ENCODE measurements around the gene SIRT7. TPM values are rescaled to one million over a fixed set of nuclear protein-coding genes. Genes with fewer than 3 reads are reported as not detected.

SIRT7 gene
- total RNA-seq, 4 donors from 2014 or later, result 32.0 to 44.6 (median 38.0) TPM

- H3K4me3 ChIP-seq (ENCODE audit: low read depth, poor library complexity, severe bottlenecking), result no peak overlapping the region
- no peak for DNase-seq (ENCODE audit: low spot score in 2 of 2)
- intact Hi-C loops (cut with DNase I; ENCODE audit: low total_unique reads), result no loop called here
- WGBS, 2 donors, result 52% methylated on average over 13 of the region's 13 CpGs
- TF ChIP-seq CTCF (IDR thresholded peaks at IDR 0.05) (no peak), POLR2A (IDR thresholded peaks at IDR 0.05) (no peak)
Observed at GRCh38 chr17:81951785-81952684, 34.1 kb upstream of the SIRT7 start.

- TF ChIP-seq POLR2A (IDR thresholded peaks at IDR 0.05), result no peak
- H3K4me3 ChIP-seq (ENCODE audit: low read depth, poor library complexity, severe bottlenecking), result no peak overlapping the region
- intact Hi-C loops (cut with DNase I; ENCODE audit: low total_unique reads), result no loop called here
- WGBS, 2 donors, result 87% methylated on average over 14 to 15 of the region's 15 CpGs
- no peak for DNase-seq (ENCODE audit: low spot score in 2 of 2)
Observed at GRCh38 chr17:81950501-81950900, 32.5 kb upstream of the SIRT7 start.

- no peak overlapping the region for H3K4me3 ChIP-seq (ENCODE audit: low read depth, poor library complexity, severe bottlenecking)
- 85 to 88% methylated on average over 17 of the region's 17 CpGs for WGBS, 2 donors
- no peak for DNase-seq (ENCODE audit: low spot score in 2 of 2)
- no peak for TF ChIP-seq CTCF (IDR thresholded peaks at IDR 0.05)
- no peak for TF ChIP-seq POLR2A (IDR thresholded peaks at IDR 0.05)
- intact Hi-C loops (cut with DNase I; ENCODE audit: low total_unique reads), result no loop called here
Observed at GRCh38 chr17:81948635-81949378, 30.8 kb upstream of the SIRT7 start.

- whole genome bisulfite sequencing, 2 donors, result 77 to 82% methylated on average over 13 of the region's 13 CpGs
- intact Hi-C loops (cut with DNase I; ENCODE audit: low total_unique reads), result no loop called here
- no peak for DNase-seq (ENCODE audit: low spot score in 2 of 2)
- H3K4me3 ChIP-seq (ENCODE audit: low read depth, poor library complexity, severe bottlenecking), result no peak within 1 kb of the TSS
- TF ChIP-seq CTCF (IDR thresholded peaks at IDR 0.05) (no peak), POLR2A (IDR thresholded peaks at IDR 0.05) (no peak)
Observed at GRCh38 chr17:81947189-81947588, 29.2 kb upstream of the SIRT7 start, which contains the start of gene MYADML2. TSS of gene MYADML2 (minus strand) at chr17:81947233. CDS start at chr17:81941741, 5,492 bp downstream.

GRCh38 chr17:81944858-81945257 is 26.9 kb upstream of the SIRT7 start:
- intact Hi-C loops (cut with DNase I; ENCODE audit: low total_unique reads), result no loop called here
- TF ChIP-seq CTCF (IDR thresholded peaks at IDR 0.05) (no peak), POLR2A (IDR thresholded peaks at IDR 0.05) (no peak)
- DNase-seq (ENCODE audit: low spot score in 2 of 2), result no peak
- no peak overlapping the region for H3K4me3 ChIP-seq (ENCODE audit: low read depth, poor library complexity, severe bottlenecking)
- WGBS, 2 donors, result 85 to 87% methylated on average over 9 of the region's 9 CpGs

GRCh38 chr17:81942167-81942553 is 24.2 kb upstream of the SIRT7 start:
- intact Hi-C loops (cut with DNase I; ENCODE audit: low total_unique reads), result no loop called here
- no peak overlapping the region for H3K4me3 ChIP-seq (ENCODE audit: low read depth, poor library complexity, severe bottlenecking)
- no peak for DNase-seq (ENCODE audit: low spot score in 2 of 2)
- 32 to 43% methylated on average over 10 to 11 of the region's 12 CpGs for WGBS, 2 donors
- TF ChIP-seq POLR2A (IDR thresholded peaks at IDR 0.05) (no peak), CTCF (IDR thresholded peaks at IDR 0.05) (no peak)

All from lower leg skin (tissue), 4 donors.